DND-41 (cell line): Measurements from ENCODE around the gene PAQR6.

Experiments used
- CTCF ChIP-seq: IDR thresholded peaks from 2 replicates; pipeline ENCODE4 v1.5.1; 2012; ENCODE audit warnings: borderline replicate concordance, low read length, moderate library complexity, mild to moderate bottlenecking; ENCODE audit not compliant: poor library complexity, severe bottlenecking; ENCODE audit errors: extremely low read depth
- EZH2 ChIP-seq: IDR thresholded peaks from 3 replicates; pipeline ENCODE4 v1.6.1; 2012; ENCODE audit warnings: borderline replicate concordance, low read depth, mild to moderate bottlenecking, moderate library complexity, low read length, inconsistent platforms; ENCODE audit not compliant: severe bottlenecking

GRCh38 chr1:156284757-156285156, 36.9 kb upstream of the PAQR6 start:
- TF ChIP-seq EZH2 (no peak), CTCF (no peak)
